Left colon (tissue), 2 donors: ENCODE data around the gene SLC35D3. TPM values are rescaled to one million over a fixed set of nuclear protein-coding genes. Genes with fewer than 3 reads are reported as not detected.
A peak's percentile ranks its signal among the peaks of the same experiment; 100 is the strongest.
"Not testable (repeated sequence)": the region's sequence is repeated elsewhere in the genome, so short reads cannot be mapped to it uniquely, and the experiment has no call there.

Experiments
- ATAC-seq: fragments of 200-7000 bp; cut with Tn5 transposase; one replicate; pipeline ENCODE4 v1.9.1; 2020; ENCODE audit warnings: mild to moderate bottlenecking, moderate library complexity
- DNase-seq, 2 donors: peaks; one replicate each; pipeline ENCODE4 v3.0.0-alpha.2; 2020
- intact Hi-C, 2 donors: fragments of 100-400 bp; cut with DNase I in 1 of 2; cut with micrococcal nuclease in 1 of 2; formaldehyde crosslinking; loops; one replicate each; pipeline versions ENCODE4 v1.11.2 to v1.14.0; 2022; cut with DNase I, micrococcal nuclease
- total RNA-seq, 2 donors: library from RNA; stranded (reverse); fragmentation: NEBNext Ultra II Directional; extraction: Animal tissue kit (Norgen Biotek cat#: 25700); gene quantifications; one replicate each; pipeline ENCODE4 v1.2.1, GENCODE V29; 2021
- donor health status: DM: no; HTN: no; CAD: no.
- donor health status: DM: yes; HTN: yes; CAD: no.

The SLC35D3 gene
- total RNA-seq, 2 donors from 2014 or later, result 0.28 to 0.34 TPM

DNA sequence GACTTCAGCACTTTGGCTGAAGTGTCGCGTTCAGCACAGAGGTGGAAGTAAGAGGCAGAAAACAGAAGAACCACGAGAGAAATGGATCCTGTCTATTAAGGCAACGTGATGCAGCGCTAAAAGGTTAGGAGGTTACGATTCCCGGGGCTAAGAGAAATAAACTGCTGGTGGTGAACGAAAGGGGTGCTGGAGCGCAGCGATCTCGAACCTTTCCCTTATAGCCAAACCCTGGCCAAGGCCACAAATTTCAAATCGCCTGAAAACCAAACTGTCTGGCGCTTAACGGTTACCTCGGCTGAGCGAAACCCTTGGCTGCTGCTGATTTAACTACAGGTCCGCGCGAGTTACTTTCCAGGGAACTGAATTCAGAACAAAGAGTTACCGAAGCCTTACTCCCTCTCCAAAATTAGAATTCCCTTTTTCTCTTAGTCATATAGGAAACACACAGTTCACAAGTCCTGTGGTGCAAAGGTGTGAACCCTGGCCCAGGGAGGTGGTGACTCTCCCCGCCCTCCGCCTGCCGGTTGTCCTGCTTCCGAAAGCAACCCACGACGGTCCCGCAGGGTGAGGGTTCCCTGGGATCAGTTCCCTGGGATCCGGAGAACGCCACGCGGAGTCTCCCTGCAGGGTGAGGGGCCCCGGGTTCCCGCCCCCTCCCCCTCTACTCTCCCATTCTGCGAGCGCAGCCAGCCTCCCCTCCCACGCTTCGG lies 1.3 kb upstream of the SLC35D3 start:
- DNase-seq (peak; percentile 34 to 50), ATAC-seq (peak; percentile 77)
- intact Hi-C loops, result no loop called here

DNA sequence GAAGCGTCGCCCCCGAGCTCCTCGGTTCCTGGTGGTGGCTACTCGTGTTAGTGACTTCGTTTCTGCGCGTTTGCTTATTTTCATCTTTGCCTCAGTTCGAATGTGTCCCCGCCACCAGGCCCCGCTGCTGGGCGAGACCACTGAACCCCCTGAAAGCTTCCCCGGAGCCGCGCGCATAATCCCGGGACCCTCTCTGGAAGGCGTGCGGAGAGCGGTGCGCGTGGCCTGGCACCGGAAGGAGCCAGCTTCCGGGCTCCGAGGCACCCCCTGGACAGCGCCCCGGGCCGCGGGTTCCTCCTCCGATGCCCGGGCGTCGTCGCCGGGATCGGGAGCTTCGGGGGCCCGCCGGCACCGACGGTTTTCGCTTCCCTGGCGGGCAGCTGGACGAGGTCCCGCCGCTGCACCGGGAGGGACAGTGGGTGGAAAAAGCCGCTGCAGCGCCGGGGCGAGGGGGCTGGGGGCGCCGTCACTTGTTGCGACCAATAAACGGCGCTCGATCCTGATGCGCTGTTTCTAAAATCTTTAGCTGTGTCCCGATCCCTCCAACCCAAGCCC lies 643 bp upstream of the SLC35D3 start:
- DNase-seq, result peak; percentile 24 to 27
- intact Hi-C loops, result no loop called here
- ATAC-seq, result peak; percentile 78

DNA sequence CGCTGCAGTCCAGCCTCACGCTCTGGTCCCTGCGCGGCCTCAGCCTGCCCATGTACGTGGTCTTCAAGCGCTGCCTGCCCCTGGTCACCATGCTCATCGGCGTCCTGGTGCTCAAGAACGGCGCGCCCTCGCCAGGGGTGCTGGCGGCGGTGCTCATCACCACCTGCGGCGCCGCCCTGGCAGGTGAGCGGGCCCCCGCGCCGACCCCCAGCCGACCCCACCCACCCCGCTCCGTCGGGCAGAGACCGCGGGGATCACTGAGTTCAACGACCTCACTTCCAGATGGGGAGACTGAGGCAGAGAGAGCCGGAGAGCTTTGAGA lies 545 bp downstream of the SLC35D3 start:
- intact Hi-C loops, result no loop called here
- ATAC-seq (peak; percentile 21), DNase-seq (peak in 1 of 2 donors; percentile 13)

DNA sequence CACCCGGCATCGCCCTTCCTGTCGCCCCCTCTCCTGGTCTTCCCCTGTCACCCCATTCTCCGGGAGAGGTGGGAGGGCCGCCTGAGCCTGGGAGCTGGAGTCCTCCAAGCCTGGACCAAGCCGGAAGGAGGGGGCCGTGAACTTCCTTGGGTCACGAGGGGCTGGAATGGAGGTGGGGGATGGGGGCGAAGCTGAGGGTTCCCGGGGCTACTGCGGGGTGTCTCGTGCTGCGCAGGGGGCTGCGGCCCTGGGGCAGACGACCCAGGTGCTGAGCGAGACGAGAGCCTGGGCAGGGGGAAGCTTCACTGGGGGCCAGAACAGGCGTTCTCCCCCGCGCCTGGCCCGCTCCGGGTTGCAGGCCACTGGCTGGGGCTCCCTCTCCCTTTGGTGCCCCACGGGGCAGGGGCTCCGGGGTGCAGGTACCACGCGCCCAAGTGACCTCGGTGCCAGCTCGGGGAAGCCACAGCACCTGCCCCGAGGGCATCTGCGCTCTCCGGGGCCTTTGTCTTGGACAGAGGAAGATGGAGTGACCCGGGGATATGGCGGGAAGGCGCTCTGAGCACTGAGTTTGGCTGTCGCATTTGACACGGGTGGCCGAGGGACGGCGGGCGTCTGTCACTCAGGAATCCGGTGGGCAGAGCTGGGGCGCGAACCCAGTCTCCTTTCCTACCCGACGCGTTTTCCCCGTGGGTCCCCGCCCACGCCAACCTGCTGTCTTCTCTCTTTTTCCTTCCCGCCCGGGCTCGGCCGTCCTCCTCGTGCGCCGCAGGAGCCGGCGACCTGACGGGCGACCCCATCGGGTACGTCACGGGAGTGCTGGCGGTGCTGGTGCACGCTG lies 1.2 kb downstream of the SLC35D3 start:
- no peak for ATAC-seq
- intact Hi-C loops, result no loop called here
- peak in 1 of 2 donors; percentile 8 for DNase-seq

DNA sequence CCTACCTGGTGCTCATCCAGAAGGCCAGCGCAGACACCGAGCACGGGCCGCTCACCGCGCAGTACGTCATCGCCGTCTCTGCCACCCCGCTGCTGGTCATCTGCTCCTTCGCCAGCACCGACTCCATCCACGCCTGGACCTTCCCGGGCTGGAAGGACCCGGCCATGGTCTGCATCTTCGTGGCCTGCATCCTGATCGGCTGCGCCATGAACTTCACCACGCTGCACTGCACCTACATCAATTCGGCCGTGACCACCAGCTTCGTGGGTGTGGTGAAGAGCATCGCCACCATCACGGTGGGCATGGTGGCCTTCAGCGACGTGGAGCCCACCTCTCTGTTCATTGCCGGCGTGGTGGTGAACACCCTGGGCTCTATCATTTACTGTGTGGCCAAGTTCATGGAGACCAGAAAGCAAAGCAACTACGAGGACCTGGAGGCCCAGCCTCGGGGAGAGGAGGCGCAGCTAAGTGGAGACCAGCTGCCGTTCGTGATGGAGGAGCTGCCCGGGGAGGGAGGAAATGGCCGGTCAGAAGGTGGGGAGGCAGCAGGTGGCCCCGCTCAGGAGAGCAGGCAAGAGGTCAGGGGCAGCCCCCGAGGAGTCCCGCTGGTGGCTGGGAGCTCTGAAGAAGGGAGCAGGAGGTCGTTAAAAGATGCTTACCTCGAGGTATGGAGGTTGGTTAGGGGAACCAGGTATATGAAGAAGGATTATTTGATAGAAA lies 2.0 kb downstream of the SLC35D3 start:
- DNase-seq, result no peak
- ATAC-seq, result no peak
- intact Hi-C loops, result no loop called here

DNA sequence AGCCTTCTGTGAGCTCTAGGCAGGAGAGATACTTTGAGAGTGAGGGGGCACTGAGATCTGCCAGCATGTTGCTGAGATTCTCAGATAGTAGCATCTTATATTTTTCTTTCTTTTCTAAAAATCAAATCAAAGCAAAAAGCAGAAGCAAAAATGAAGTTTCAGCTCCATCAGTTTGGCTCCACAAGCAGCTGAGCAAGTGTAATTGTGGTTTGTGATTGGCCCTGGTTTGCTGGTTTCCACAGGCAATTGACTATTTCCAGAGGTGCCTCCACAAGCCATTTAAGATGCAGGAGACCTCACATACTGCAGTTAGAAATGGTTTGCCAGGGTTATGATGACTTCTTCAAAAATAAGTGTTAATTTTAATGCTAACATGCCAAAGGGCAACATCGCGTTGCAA lies 4.3 kb downstream of the SLC35D3 start:
- DNase-seq (no peak), ATAC-seq (no peak)
- intact Hi-C loops, result no loop called here

DNA sequence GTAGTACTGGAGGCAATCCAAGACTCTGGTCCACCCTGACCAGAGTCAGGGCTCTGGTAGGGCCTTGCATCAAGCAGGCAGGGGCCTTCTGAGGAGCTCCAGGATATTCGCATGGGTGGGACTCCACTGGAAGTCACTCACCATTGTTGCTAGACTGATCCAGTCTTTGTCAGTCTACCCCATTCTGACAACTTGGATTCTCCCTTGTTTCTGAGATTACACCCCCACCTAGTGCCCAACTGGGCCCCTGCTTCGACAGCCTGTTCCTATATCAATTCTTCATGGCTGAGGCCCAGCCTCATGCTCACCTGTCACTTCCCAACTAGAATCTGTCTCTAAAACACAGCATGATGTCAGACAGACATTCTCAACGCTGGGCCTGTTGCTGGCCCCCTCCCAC lies 5.2 kb downstream of the SLC35D3 start:
- ATAC-seq (peak; percentile 26), DNase-seq (no peak)
- intact Hi-C loops, result no loop called here

DNA sequence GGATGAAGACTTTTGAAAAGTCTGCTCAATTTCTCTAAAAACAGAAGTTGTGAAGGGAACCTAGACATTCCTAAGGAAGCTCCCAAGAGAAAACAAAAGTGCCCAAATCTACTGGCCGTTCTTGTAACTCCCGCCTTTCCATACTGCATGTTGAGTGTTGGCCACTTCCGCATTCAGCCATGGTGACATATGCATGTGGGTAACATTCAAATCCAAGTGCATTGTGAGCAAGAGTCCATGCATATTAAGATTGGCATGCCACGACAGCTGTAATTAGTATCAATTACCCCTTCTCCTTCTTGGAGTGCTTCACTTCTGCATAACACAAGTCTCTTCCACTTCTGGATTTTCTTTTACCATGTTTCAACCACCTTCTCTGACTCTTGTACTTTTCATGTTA lies 8.4 kb downstream of the SLC35D3 start:
- DNase-seq (no peak), ATAC-seq (no peak)
- intact Hi-C loops, result no loop called here

DNA sequence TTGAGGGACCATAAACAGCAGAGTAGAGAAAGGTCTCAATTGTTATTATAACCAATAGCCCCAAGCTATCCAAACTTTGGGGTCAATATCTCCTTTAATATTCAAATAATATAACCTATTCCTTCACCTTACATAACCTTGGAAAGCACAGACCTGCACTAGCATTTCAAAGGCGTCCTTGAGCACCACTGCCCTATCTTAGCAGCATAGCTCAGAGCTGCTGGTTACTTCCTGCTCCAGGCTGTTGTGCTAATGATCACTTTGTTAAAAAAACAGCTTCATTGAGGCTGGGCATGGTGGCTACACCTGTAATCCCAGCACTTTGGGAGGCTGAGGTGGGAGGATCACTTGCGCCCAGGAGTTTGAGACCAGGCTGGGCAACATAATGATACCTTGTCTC lies 10.5 kb downstream of the SLC35D3 start:
- no peak for ATAC-seq
- intact Hi-C loops, result no loop called here

DNA sequence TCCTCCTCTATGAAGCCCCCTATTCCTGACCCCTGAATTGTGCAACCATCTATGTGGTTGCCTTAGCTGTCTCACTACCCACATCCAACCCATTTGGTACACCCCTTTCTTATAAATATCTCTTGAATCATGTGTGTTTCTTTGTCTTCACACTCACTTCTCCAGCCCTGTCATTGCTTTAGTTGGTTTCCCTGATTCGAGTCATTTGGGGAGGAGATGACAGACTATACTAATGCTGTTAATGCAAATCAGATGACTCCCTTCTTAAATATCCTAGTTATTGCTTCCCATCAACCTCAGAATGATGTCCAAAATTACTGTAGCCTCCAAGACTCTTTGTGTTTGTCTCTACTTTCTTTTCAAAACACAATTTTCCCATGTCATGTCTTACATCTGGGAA lies 23.0 kb downstream of the SLC35D3 start:
- intact Hi-C loops, result no loop called here
- no peak for ATAC-seq
- DNase-seq, result no peak

More for the DNA sequence above, 10.5 kb downstream of the SLC35D3 start:
- no peak for DNase-seq

DNA sequence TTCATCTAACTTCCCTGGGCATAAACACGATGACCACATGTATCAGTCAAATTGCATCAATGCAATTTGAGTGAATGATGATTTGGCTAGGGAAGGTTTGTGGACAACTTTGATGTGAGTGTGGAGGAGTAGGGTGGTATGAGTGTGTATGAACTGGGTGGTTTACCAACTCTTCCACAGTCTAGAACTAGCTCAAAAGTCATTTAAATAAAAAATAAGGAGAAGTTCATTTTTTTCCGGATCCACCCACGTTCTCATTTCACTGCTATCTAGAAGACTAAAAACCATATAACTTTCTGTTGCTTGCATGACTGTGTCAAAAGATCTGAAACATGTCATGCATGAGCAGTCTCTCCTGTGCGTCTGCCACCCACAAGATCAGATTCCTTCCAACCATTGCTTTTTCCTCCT lies 23.6 kb downstream of the SLC35D3 start:
- intact Hi-C loops, result no loop called here
- no peak for DNase-seq
- ATAC-seq, result no peak

DNA sequence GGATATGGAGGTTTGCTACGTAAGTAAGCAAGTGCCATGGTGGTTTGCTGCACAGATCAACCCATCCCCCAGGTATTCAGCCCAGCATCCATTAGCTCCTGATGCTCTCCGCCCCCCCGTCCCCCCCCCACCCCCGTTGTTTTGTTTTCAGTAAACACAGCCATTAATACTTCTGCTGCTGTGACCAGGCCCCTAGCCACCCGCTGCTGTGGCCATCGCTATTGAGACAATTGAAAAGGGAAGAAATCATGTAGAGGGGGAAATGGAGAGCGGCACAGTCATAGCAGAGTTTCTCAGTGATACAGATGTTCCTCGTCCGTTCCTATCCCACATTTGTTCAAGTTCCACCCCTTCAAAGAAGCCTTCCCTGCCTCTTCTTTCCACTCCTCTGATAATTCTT lies 24.9 kb downstream of the SLC35D3 start:
- ATAC-seq (no peak), DNase-seq (no peak)
- intact Hi-C loops, result no loop called here

DNA sequence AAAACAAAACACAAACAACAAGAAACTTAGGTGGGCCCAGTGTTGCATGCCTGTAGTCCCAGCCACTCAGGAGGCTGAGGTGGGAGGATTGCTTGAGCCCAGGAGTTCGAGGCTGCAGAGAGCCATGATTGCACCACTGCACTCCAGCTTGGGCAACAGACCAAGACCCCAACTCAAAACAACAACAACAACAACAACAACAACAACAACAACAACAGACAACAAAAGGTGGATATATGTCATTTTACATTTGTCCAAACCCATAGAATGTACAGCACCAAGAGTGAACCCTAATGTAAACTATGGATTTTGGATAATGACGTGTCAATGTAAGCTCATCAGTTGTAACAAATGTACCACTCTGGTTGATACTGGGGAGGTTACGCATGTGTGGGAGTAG lies 27.9 kb downstream of the SLC35D3 start:
- intact Hi-C loops, ATAC-seq: not testable (repeated sequence)

DNA sequence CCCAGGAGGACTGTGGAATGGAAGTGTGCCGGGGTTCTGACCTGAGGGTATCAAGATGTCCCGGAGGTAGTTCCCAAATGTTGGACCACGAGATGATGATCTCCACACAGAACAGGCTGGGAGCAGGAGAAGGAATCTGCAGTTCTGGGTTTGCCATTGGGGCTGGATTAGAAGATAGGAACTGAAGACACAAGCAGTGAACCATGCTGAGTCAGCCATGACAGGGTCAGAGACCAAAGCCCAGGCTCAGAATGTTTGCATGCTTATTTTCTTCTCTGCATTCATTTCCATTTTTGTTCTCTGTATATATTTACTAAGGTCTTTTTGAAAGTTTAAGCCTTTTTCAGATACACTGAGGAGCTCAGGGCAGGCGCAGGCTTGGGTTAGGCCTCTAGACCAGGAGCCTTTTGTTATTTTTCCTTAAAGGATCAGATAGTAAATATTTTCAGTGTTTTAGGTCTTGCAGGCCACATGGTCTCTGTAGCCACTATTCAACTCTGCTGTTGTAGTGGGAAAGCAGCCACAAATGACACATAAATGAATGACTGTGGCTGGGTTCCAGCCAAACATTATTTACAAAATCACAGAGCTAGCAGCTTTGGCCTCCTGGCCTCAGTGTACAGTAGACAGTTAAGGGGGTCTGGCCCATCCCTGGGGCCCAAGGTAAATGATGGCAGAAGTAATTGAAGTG lies 28.5 kb downstream of the SLC35D3 start:
- DNase-seq (no peak), ATAC-seq (no peak)
- intact Hi-C loops, result no loop called here

More for the DNA sequence above, 27.9 kb downstream of the SLC35D3 start:
- not testable (repeated sequence) for DNase-seq

DNA sequence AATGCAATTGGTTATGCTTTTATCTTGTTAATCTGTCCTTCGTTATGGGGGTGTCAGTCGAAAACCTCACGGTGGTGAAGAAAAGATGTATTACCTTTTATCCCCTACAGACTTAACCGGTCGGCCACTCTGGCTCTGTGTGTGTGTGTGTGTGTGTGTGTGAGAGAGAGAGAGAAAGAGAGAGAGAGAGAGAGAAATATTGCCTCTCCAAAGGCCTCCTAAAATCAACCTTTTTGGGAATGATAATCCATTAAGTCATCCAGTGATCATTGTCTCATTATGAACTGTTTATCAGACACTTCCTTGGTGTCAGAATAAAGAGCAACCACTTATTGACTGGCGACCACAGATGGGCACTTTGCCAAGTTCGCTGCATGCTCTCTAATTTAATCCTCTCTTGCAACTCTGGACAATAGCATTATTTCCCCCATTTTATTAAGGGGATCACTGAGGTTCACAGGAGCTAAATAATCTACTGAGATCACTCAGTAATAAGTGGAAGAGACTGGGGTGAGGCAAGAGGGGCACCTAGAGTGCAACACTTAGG lies 30.7 kb downstream of the SLC35D3 start:
- DNase-seq, result no peak
- no peak for ATAC-seq
- intact Hi-C loops, result no loop called here

DNA sequence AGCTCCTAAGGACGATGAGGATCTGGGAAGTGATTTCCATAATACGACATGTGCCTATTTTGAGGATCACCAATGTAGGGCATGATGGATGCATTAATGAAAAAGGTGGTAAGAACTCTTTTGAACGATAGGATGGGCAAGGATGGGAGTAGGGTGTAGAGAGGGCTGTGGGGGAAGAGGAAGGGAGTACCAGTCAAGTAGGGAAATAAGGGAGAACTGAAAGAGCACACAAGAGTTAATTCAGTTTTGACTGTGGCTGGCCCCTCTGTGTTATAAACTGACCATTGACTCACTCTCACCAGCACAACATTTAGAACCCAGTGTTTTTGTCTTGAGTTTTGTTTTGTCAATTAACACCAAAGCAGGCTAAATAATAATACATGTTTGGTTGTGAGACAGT lies 33.0 kb downstream of the SLC35D3 start:
- ATAC-seq, result no peak
- DNase-seq, result no peak
- intact Hi-C loops, result no loop called here

DNA sequence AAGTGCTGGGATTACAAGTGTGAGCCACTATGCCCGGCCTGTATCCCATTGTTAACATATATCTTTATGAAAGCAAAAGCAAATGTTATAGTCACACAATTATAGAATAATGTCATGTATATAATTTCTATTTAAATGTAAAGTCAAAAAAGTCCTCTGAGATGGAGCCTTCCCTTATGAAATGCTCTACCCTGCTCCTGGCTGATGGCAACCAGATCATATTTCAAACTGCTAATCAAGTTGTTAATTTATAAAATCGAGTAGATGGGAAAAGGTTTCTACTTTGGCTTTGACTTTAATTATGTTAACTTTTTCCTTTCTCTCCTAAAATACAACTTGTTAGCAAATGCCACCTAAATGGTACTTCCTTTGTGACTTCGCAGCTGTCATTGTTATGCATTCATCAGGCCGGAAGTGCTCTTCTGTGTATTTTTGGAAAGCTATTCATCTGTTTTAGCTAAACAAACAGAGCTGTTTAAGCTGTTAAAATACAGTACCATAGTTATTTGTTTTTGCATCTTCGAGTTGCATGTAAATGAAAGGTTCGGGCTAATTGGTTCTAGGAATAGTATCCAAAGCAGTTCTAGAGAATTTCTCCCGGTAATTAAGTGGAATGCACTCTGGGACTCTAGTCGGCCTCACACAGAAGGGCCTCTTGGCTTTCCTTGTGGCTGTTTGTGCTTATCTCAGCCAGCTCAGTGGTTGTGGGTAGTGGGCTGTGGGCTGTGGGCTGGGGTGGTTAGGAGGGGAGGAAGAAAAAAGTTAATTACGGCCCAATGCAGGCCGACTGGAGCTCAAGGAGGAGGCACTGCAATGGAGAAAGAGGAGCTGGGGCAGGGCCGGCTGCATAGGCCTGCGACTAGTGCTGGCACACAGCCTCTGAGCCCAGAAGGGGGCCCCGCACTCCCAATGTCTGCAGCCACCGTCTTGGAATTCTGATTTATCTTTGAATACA lies 34.8 kb downstream of the SLC35D3 start:
- no peak for DNase-seq

DNA sequence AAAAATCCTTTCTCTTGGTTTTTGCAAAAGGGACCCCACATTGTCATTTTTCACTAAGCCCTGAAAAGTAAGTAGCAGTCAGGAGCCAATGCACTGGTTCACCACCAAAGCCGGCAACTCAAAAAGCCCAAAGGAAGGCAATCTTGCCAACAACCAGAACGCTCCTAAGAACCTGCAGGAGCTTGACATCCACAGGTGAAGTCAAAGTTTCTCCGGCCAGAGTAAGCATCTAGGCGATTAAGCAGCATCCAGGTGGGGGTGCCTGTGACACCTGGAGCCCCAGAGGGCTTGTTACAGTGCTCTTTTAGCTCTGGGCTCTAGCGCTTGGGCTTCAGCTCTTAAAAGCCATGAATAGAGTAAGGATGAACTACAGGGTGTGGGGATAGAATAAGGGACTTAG lies 36.1 kb downstream of the SLC35D3 start:
- no peak for DNase-seq
- intact Hi-C loops, result loop anchor here in 1 of 2 donors (2.0 kb wide), 1 partner anchor 67 kb away; no protein-coding TSS in a partner anchor
- no peak for ATAC-seq

More for the DNA sequence above, 34.8 kb downstream of the SLC35D3 start:
- intact Hi-C loops, result no loop called here
- no peak for ATAC-seq
